Subcutaneous abdominal adipose tissue (tissue), 5 donors: Measurements from ENCODE around the gene RGS19.

Experiments used
- H3K27ac ChIP-seq: one replicate; pipeline ENCODE4 v1.7.0; 2013; ENCODE audit warnings: low read depth, mild to moderate bottlenecking, inconsistent platforms, low read length, moderate library complexity
- H3K27me3 ChIP-seq, 5 donors: one replicate each; pipeline ENCODE4 v1.7.0; 2013; ENCODE audit warnings: low read length in 5 of 5, inconsistent platforms in 1 of 5; ENCODE audit not compliant: control insufficient read depth in 5 of 5, insufficient read depth in 4 of 5
- H3K36me3 ChIP-seq, 5 donors: one replicate each; pipeline ENCODE4 v1.7.0; 2013; ENCODE audit warnings: low read length in 5 of 5; ENCODE audit not compliant: control insufficient read depth in 5 of 5, insufficient read depth in 5 of 5
- H3K4me1 ChIP-seq, 5 donors: one replicate each; pipeline ENCODE4 v1.7.0; 2013; ENCODE audit warnings: low read length in 5 of 5, mild to moderate bottlenecking in 3 of 5, moderate library complexity in 1 of 5; ENCODE audit not compliant: control insufficient read depth in 5 of 5, insufficient read depth in 5 of 5
- H3K4me3 ChIP-seq, 5 donors: one replicate each; pipeline ENCODE4 v1.7.0; 2013; ENCODE audit warnings: low read length in 5 of 5, low read depth in 1 of 5
- H3K9ac ChIP-seq, 5 donors: one replicate each; pipeline ENCODE4 v1.7.0; 2013; ENCODE audit warnings: low read length in 5 of 5, mild to moderate bottlenecking in 4 of 5, moderate library complexity in 3 of 5
- H3K9me3 ChIP-seq, 5 donors: one replicate each; pipeline ENCODE4 v1.7.0; 2013; ENCODE audit warnings: low read length in 5 of 5; ENCODE audit not compliant: control insufficient read depth in 5 of 5
- donor health status: healthy.
- donor health status: healthy.
- donor health status: healthy.
- donor health status: healthy.
- donor health status: healthy.

RGS19 gene

DNA sequence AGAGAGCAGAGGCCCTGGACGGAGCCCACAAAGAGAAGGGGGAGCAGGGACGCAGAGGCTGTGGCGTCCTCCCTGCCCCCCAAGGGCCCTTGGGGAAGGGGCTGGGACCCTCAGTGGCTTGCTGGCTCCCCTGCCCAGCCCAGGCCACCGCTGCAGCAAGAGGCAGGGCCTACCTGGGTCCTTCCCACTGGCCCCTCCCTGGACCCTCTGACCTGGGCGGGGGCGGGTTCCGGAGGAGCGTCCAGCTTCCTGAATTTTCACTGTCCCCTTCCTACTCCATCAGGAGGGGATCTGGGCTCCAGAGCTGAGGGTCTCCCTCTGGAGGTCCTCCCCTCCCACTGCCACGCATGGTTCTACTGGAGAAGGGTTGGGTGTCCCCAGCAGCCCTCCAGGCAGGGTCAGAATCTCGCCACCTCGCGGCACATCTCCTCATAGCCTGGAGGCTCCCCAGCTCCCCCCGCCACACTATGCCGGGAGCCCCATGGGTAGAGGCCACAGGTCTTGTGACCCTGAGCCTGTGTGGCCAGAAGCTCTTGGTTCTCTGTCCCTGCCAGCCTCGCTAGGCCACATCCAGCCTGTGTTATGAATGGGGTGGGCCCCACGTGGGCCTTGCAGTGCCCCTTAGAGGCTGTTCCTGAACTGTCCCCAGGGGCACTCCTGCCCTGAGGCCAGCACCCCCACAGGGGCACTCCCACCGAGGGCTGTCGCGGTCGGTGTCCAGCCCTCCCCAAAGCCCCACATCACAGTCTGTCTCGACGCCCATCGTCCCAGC, 28.9 kb downstream of the RGS19 start:
- peaks cover 45 to 68% (median 53%) of the 10 kb centered on the region in 5 donors for H3K27me3 ChIP-seq
- H3K4me1 ChIP-seq = peaks cover 0 to 63% (median 13%) of the 10 kb centered on the region in 5 donors

GRCh38 chr20:64049878-64050260, 29.4 kb downstream of the RGS19 start:
- peak overlapping the region; percentile 82 for H3K27ac ChIP-seq
- H3K9me3 ChIP-seq = no peaks in the 10 kb centered on the region
- peaks cover 44 to 64% (median 57%) of the 10 kb centered on the region in 5 donors for H3K27me3 ChIP-seq
- peak overlapping the region in 3 of 5 donors; percentile 1 to 69 (median 43) for H3K9ac ChIP-seq
- peaks cover 0 to 6% (median 3%) of the 10 kb centered on the region in 5 donors for H3K36me3 ChIP-seq
- H3K4me3 ChIP-seq = peak overlapping the region in 3 of 5 donors; percentile 58 to 65 (median 58)
- H3K4me1 ChIP-seq = peaks cover 0 to 63% (median 13%) of the 10 kb centered on the region in 5 donors

More for the DNA sequence above, 28.9 kb downstream of the RGS19 start:
- Histone ChIP-seq H3K36me3 (peaks cover 0 to 6% (median 3%) of the 10 kb centered on the region in 5 donors), H3K4me3 (peak overlapping the region in 3 of 5 donors; percentile 58 to 65 (median 58)), H3K9me3 (no peaks in the 10 kb centered on the region), H3K27ac (peak overlapping the region; percentile 82), H3K9ac (peak overlapping the region in 3 of 5 donors; percentile 1 to 69 (median 43))

- Histone ChIP-seq H3K36me3 (peaks cover 0 to 6% (median 3%) of the 10 kb centered on the region in 5 donors), H3K4me3 (peak within 1 kb of the TSS in 3 of 5 donors; percentile 58 to 76 (median 67)), H3K9ac (peak within 1 kb of the TSS in 3 of 5 donors; percentile 1 to 69 (median 43)), H3K27ac (peak within 1 kb of the TSS; percentile 82), H3K27me3 (peaks cover 43 to 64% (median 55%) of the 10 kb centered on the region in 5 donors), H3K4me1 (peaks cover 0 to 64% (median 15%) of the 10 kb centered on the region in 5 donors), H3K9me3 (no peaks in the 10 kb centered on the region)
These were observed 30.0 kb downstream of the RGS19 start, which contains the start of gene SOX18 for GRCh38 chr20:64049060-64049877. Gene SOX18 (minus strand): TSS chr20:64049639. CDS start chr20:64049516, 123 bp downstream.

- peak overlapping the region in 3 of 5 donors; percentile 39 to 76 (median 67) for H3K4me3 ChIP-seq
- peaks cover 0 to 6% (median 3%) of the 10 kb centered on the region in 5 donors for H3K36me3 ChIP-seq
- H3K9me3 ChIP-seq = no peaks in the 10 kb centered on the region
- no peak overlapping the region for H3K9ac ChIP-seq
- no peak overlapping the region for H3K27ac ChIP-seq
- peaks cover 0 to 63% (median 13%) of the 10 kb centered on the region in 5 donors for H3K4me1 ChIP-seq
- peaks cover 37 to 64% (median 48%) of the 10 kb centered on the region in 5 donors for H3K27me3 ChIP-seq
These were observed 30.8 kb downstream of the RGS19 start for GRCh38 chr20:64048402-64049044.

DNA sequence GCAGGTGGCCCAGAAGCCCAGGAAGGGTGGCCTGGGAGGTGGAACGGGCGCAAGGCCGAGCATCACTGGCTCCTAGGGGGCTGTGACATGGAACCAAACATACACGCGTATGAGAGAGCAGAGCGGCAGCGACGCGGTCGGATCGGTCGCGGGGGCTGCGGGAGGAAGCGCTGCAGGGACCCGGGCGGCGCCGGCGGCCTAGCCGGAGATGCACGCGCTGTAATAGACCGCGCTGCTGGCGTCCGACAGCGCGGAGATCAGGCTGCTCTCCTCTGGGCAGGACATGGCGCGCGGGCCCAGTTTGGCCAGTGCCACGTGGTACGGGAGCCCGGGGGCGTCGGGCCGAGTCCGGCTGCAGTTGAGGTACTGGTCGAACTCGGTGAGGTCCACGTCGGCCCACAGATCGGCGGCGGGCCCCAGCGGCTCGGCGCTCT, 31.3 kb downstream of the RGS19 start:
- H3K9me3 ChIP-seq = no peaks in the 10 kb centered on the region
- H3K27me3 ChIP-seq = peaks cover 32 to 59% (median 45%) of the 10 kb centered on the region in 5 donors
- peaks cover 0 to 6% (median 3%) of the 10 kb centered on the region in 5 donors for H3K36me3 ChIP-seq
- peaks cover 0 to 60% (median 11%) of the 10 kb centered on the region in 5 donors for H3K4me1 ChIP-seq
- H3K9ac ChIP-seq = peak overlapping the region in 1 of 5 donors; percentile 48
- H3K27ac ChIP-seq = no peak overlapping the region
- H3K4me3 ChIP-seq = peak overlapping the region in 3 of 5 donors; percentile 67 to 76 (median 71)

DNA sequence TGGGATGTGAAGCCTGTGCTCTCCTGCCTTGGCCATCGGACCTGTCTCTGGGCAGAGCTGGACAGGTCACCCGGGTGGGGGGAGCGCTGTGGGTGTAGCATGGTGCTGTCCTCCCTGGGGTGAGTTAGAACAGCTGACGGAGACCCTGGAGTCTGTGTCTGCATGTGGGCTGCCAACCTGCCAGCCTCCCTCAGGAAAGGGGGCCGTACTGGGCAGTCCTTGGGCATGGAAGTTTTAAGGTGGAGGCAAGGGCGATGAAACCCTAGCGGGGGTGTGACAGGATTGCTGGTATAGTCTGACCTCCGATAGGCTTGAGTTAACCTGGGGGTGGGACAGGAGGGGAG, 32.3 kb downstream of the RGS19 start:
- Histone ChIP-seq H3K9me3 (no peaks in the 10 kb centered on the region), H3K9ac (peak overlapping the region in 1 of 5 donors; percentile 60), H3K4me1 (peaks cover 0 to 55% (median 13%) of the 10 kb centered on the region in 5 donors), H3K36me3 (peaks cover 0 to 6% (median 3%) of the 10 kb centered on the region in 5 donors), H3K27ac (peak overlapping the region; percentile 46), H3K27me3 (peaks cover 31 to 54% (median 43%) of the 10 kb centered on the region in 5 donors), H3K4me3 (peak overlapping the region in 4 of 5 donors; percentile 67 to 76 (median 70))

DNA sequence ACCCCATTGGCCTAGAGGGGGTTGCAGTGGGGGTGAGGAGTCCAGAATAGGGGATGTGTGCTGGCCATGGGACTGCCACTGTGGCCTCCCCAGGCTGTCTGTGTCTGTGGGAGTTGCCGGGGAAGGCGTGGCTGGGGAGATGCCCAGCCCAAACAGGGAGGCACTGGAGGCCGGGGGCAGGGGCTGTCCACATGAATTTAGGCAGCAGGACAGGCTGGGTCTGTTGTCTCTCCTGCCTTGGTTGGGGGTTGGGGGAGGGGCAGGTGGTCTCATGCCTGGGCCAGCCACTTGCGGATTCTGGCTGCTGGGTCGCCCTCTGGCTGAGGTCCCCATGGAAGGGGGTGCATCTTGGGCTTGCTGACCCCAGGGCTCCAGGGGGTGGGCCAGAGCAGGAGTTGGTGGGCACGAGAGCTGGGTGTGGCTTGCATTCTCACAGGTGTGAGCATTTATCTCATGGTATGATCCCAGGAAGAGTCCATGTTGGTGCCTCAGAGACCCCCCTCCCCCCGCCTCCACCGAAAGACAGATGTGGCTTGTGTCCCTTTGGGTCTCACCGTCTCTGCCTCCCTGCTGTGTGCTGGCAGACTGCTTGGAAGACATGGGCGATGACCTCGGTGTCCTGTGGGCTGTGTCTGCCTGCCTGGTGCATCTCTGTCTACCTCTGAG, 33.8 kb downstream of the RGS19 start:
- Histone ChIP-seq H3K4me3 (peak overlapping the region in 3 of 5 donors; percentile 67 to 76 (median 71)), H3K4me1 (peaks cover 3 to 57% (median 26%) of the 10 kb centered on the region in 5 donors), H3K36me3 (peaks cover 0 to 6% (median 3%) of the 10 kb centered on the region in 5 donors), H3K9ac (no peak overlapping the region), H3K27ac (peak overlapping the region; percentile 5), H3K9me3 (no peaks in the 10 kb centered on the region), H3K27me3 (peaks cover 37 to 57% (median 42%) of the 10 kb centered on the region in 5 donors)

DNA sequence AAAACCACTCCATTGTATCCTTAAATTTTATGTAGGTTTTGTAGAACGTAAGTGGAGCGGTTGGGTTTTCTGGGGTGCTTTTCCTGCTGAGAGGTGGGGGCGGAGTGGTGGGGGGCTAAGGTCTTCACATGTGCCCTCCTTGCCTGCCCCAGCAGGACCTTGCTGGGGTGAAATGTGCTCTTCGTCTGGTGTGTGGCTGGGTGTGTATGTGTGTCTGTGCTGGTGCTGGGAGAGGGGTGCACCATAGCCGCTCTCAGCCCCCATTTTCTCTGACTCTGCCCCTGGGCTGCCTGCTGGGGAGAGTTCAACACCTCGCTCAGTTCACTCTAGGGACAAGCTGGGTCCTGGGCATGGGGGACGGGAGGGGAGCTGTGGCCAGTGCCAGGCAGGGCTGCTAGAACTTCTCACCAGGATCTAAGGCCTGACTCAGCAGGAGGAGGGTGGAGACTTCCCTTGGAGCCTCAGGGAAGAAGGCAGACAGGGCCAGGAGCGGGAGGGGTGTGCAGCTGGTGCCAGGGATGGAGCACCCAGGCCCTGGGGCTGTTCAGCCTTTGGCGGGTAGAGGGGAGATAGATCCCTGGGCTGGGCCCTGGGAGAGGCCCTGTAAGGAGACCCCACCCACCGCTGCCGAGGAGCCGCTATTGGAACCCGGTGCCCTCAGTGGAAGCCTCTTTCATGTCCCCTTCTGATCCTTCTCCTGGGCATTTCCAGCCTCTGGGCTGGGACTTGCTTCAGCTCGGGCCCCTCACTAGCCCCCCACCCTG, 34.7 kb downstream of the RGS19 start:
- H3K4me3 ChIP-seq = peak overlapping the region in 3 of 5 donors; percentile 15 to 76 (median 71)
- H3K27ac ChIP-seq = peak overlapping the region; percentile 49
- peaks cover 37 to 57% (median 40%) of the 10 kb centered on the region in 5 donors for H3K27me3 ChIP-seq
- peaks cover 0 to 6% (median 3%) of the 10 kb centered on the region in 5 donors for H3K36me3 ChIP-seq
- no peaks in the 10 kb centered on the region for H3K9me3 ChIP-seq
- H3K9ac ChIP-seq = no peak overlapping the region
- peaks cover 3 to 58% (median 28%) of the 10 kb centered on the region in 5 donors for H3K4me1 ChIP-seq
